GM21786 (cell line): ENCODE results near the gene SMIM7.

ENCODE experiments used
- ATAC-seq: cut with Tn5 transposase; IDR thresholded peaks from one replicate; pipeline ENCODE4 v1.9.1; 2021; ENCODE audit not compliant: unreplicated experiment

SMIM7 gene

GRCh38 chr19:16623066-16623465 is 36.9 kb downstream of the SMIM7 start:
- no peak for ATAC-seq

DNA sequence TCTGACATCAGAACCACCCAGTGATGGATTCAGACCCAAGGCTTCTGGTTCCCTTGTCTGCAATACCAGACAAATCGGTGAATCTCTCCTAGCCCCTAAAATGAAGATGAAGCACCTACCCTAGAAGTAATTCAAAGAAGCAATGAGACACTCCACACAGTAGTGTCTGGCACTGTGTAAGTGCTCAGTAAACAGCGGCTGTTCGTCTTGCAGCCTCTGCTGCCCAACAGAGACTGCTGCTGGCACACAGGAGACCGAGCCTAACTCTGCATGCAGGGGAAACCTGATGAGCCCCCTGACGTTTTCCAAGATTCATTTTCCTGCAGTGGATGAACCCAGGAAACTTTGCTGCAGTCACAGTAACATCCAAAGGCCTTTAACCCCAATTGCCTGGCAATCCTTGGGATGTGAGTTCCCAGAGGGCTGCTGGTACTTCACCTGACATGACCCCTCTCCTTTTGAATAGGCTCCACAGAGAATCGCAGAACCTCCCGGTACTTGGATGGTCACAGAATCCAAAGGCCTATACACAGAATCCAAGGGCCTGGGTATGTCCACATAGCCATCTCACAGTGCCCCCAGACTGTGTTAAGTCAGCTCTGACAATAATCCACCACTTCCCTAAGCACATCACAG is 38.7 kb downstream of the SMIM7 start:
- no peak for ATAC-seq

GRCh38 chr19:16620584-16620983 is 39.4 kb downstream of the SMIM7 start:
- no peak for ATAC-seq

- no peak for ATAC-seq
Measured at GRCh38 chr19:16620018-16620417, 39.9 kb downstream of the SMIM7 start.

DNA sequence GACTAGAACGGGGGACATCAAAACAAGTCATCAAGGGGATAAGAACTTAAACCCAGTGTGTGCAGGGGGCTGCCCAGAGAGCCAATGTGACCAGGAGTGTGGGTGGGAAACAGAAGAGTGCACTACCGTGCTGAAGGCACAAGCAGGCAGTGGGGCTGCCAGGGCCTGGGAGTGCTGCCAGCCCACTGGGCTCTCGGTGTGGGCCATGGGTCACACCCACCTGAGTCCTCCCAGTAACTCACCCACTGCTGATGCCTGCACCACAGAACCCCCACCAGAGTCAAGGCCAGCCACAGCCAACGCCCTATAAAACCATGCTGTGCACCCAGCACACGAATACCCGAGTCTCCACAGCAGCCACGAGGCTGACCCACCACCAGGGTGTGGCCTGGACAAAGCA is 40.5 kb downstream of the SMIM7 start:
- no peak for ATAC-seq

DNA sequence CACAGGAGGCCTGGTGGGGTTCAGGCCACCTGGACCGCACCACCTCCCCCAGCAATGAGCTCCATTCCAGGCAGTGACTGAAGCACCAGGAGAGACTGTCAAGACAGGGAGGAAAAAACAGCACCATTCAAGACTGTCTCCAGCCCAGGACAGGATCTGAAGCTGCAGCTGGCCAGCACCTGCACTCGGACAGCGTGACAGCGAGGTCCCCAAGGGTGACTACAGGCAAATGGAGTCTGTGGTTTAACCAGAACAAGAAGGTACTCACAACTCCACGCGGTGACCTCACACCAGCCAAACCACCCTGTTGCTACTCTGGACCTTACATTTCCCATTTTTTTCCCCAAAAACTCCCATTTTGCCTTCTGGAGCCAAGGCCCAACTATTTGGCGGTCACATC is 41.7 kb downstream of the SMIM7 start:
- ATAC-seq = no peak

DNA sequence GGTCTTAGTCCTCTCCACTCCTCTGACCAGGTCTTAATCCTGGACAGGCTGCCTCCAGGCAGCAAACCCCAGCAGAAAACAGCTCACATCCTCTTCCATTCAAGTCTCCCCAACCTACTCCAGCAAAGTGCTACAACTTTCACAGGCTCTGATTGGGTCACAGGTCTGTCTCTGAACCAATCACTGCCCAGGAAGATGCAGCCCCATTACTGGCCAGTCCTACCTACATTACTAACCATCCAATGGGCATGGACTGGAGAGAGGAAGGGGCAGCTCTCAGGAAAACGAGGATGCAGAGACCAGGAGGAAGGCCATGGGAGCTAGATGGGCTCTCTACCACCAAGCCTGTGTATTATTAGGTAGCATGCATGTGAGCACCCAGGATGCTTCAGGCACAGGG is 44.1 kb downstream of the SMIM7 start:
- ATAC-seq = no peak

DNA sequence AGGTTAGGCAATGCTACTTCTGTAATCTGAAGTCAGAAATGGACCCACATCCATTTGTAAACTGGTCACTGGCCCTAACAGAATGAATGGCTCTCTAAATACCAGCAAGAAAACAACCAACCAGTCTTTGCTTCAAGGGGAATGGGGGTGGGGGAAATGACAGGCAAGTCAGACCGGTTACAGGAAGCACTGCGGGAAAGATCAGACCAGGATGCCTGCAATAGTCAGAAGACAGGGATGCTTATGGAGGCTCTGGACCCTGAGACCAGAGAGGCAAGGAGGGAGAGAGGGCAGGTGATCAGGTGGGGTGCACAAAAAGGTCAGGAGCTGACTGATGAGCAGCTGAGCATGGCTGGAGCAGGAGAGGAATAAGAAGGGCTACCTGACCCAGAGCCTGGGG is 45.0 kb downstream of the SMIM7 start:
- ATAC-seq = no peak

DNA sequence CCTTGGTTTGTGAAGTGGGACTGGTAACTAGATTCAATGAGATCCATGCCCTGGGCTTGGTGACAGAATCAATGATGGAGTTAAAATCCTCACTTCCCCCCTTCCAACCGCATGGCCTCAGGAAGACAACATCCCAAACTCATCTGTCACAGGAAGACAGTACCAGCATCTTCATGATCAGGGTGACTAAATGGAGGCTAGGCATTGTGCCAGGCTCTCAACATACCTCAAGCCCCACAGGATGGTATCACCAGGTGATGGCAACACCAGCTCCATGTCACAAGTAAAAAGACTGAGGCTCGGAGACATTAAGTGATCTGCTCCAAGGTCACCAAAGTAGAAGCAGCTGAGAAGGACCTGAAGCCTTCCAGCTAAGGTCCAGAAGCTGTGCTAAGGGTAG is 46.1 kb downstream of the SMIM7 start:
- ATAC-seq = no peak

GRCh38 chr19:16612636-16613035 is 47.3 kb downstream of the SMIM7 start:
- no peak for ATAC-seq

DNA sequence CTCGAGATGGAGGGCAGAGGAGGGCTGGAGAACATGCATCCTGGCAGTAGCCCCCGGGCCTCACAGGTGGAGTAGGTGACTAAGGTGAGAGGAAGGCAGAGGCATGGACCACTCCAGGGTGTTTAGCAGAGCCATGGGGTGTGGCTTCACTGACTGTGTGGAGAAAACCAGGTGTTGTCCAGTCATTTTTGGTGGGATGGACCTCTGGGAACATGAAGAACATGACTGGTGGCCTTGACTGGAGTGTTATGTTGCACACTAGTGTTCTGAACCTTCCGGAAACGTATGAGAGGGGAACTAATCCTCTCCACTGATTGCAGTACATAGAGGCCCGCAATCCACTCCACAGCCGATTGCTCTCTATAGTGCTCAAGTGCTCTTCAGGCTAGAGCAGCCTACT is 48.8 kb downstream of the SMIM7 start:
- no peak for ATAC-seq

DNA sequence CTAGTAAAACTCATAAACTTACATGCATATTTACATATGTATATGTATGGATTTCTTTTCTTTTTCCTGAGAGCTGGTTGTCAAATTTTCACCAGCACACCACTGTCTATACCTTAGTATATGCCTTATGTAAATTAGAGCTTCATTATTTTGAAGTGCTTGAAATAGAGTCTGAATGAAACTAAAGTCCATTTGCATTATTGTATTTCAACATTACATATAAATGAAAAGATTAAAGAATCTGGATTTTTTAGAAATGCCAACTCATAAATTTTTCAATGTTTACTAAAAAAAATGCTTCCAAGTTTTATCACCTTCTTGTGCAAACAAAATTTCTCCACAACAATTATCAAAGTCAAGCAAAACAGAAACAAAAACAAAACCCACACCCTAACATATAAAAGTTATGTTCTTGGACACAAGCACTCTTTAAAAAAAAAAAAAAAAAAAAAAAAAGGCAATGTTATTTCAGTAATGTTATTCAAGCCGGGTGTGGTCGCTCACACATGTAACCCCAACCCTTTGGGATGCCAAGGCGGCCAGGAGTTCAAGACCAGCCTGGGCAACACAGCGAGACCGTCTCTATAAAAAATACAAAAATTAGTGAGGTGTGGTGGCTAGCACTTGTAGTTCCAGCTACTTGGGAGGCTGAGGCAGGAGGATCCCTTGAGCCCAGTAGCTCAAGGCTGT is 50.3 kb downstream of the SMIM7 start:
- ATAC-seq = no peak

DNA sequence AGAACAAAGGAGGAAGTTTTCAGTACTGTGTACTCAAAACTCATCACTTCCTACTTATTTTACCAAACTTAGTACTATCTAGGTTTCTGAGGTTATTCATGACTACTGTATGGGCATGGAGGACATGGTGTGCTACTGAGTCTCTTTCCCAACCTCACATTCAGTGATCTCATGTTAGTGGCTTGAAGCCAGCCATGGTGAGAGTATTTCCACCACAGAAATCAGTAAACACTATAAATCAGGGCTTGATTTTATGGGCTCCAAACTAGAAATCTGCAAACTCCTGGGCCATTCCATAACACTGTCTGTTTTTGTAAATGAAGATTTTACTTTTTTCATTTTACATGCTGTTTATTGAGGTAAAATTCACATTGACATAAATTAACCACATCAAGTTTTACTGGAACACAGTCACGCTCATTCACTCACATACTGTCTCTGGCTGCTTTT is 51.6 kb downstream of the SMIM7 start:
- no peak for ATAC-seq

- no peak for ATAC-seq
Measured at GRCh38 chr19:16607819-16608218, 52.1 kb downstream of the SMIM7 start.

GRCh38 chr19:16605553-16605994 is 54.4 kb downstream of the SMIM7 start:
- ATAC-seq = no peak

DNA sequence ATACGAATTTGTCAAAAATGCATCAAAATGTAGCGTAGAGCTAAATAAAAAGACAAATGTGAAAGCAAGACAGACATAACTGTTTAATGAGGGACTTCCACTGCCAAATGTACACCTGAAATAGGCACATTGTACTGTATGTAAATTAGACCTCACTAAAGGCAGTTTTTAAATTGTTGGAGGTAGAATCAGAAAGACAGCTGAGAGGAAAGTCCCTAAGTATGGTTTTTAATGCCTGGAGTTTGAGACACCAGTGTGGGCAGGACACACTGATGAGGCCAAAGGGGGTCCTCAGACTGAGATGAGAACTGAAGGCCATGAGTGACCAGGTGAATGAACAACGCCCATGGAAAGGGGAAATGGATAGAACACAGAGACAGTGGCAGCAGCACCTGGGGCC is 54.8 kb downstream of the SMIM7 start:
- ATAC-seq = no peak

GRCh38 chr19:16604615-16605014 is 55.3 kb downstream of the SMIM7 start:
- ATAC-seq = no peak

DNA sequence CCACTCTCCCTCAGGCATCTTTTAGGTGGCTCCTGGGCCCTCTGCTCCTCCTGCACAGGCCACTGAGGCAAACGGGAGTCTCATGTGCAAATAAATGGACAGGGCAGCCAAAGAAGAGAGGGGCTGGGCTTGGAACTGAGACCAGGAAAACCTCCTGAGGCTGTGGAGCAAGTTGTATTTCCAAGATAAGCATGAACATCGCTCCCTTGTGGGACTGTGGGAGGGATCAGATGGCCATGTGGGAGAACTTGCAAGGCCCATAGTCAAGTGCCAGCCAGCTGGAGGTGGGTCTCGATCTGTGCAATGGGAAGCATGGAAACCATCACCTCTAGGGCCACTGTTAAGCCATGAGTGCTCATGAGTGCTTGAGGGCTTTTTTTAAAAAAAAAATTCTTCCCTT is 56.9 kb downstream of the SMIM7 start:
- no peak for ATAC-seq

DNA sequence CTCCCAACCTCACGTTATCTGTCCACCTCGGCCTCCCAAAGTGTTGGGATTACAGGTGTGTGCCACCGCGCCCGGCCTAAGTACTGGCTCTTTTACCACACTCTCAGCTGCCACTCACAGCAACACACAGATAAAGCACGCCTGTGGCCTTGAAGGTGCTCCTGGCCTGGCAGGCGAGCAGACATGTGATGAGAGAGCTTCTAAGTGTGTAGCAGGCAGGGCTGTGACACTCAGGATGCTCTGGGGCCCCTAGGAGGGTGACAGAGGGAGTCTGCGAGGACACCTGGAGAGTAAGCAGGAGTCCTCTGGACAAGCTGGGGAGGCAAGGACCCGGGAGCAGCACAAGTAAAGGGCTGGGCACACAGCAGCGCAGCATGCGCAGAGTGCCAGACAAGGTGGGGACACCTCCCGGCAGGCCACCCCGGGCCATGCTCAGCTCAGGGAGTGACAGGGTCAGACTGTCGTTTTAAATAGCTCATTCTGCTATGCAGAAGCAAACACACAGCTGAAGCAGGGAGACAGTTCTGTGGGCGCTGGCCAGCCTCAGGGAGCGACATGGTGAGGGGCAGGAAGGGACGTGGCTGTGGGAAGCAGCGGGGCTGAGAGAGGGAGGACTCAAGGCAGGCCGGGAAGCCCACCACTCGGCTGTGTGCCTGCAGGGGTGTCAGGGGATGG is 58.4 kb downstream of the SMIM7 start:
- ATAC-seq = no peak

GRCh38 chr19:16600824-16601223 is 59.1 kb downstream of the SMIM7 start:
- ATAC-seq = no peak

DNA sequence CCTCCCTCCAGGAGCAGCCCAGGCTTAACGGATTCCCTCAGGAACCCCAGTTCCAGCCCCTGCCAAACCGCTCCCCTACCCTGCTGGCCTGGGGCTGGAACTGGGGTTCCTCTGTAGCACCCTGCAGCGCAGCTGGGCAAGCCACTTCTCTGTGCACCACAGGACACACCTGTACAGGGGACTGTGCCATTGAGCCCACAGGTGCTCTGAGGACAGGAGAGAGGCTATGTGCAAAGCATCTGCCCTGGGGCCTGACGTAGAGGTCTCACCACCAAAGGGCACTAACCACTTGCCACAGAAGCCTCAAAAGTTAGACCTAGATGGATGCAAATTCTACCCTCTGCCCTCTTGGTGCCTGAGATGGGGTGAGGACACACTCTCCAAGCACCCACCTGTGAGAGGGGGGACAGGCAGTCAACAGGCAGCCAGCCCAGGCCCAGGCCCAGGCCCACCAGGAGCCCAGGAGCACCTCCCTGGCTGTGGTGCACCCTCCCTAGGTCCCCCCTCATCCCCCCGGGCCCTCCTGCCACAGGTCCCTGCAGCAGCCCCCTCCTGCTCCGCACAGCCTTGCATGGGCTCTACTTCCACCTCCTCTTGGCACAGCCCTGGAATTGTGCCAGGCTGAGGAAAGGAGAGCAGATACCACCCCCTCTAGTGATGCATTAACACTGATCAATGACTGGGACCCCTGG is 60.1 kb downstream of the SMIM7 start:
- ATAC-seq = no peak

DNA sequence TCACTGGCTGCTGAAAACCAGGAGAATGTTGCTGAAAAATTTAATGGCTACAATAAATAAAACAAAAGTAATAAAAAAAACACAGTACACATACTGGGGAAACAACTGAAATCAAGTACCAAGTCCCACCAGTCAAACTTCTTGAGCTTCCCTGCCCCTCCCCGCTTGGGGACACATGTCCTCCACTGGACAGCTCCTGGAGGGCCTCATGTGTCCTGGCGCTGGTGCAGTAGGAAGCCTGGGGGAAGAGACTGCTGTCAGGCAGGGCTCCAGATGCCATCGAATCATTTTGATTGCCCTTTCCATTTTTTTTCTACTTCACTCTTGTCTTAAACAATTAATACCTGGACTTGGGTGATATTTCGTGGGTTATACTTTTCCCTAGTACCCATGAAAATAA is 61.1 kb downstream of the SMIM7 start:
- no peak for ATAC-seq
